HepG2 (cell line): ENCODE results near the gene CALHM5. TPM values are rescaled to one million over a fixed set of nuclear protein-coding genes. Genes with fewer than 3 reads are reported as not detected.

ENCODE experiments used
- ATAC-seq: fragments of 200-7000 bp; cut with Tn5 transposase; 3 replicates; pipeline ENCODE4 v1.9.1; 2020; ENCODE audit warnings: mild to moderate bottlenecking, moderate library complexity
- BruUV-seq: library from RNA; stranded (reverse); fragments of 400-500 nt; replicated peaks from 2 replicates; lab custom pipeline; 2021; lab: Mats Ljungman, UMichigan
- CTCF ChIA-PET: fragments of 300-600 bp; formaldehyde crosslinking; extraction: SDS; loops from one replicate; lab custom pipeline; 2021; ENCODE audit warnings: low total read pairs, inconsistent platforms, low intra/inter-chr PET ratio; lab: Yijun Ruan, JAX
- POLR2A ChIA-PET: fragments of 350-600 bp; sonication (Branson Sonifier 250); formaldehyde crosslinking; loops from one replicate; lab custom pipeline; 2020; ENCODE audit warnings: antibody characterized with exemption, inconsistent platforms; lab: Yijun Ruan, JAX
- DNase-seq: peaks from one replicate; pipeline ENCODE4 v3.0.0-alpha.2; 2015; ENCODE audit warnings: low spot score
- FAIRE-seq: peaks from 3 replicates; lab custom pipeline; 2011; peaks lifted over from hg19 to GRCh38; lab: Jason Lieb, UNC
- H2AFZ ChIP-seq: one replicate; pipeline ENCODE4 v1.6.1; 2011; ENCODE audit warnings: low read length, inconsistent platforms
- H3K27ac ChIP-seq: fragments of 300-600 bp; 3 replicates; pipeline ENCODE4 v1.8.0; 2011; ENCODE audit warnings: mixed run types, mild to moderate bottlenecking, mixed read lengths, low read length, inconsistent platforms; ENCODE audit not compliant: insufficient read depth; ENCODE audit errors: extremely low read length
- H3K27me3 ChIP-seq, 2 experiments: fragments of 200-600 bp in 1 of 2; 2 replicates in 1 of 2; 3 replicates in 1 of 2; pipeline versions ENCODE4 v1.6.0 to v1.8.0; 2011; ENCODE audit warnings: low read length in 2 of 2, mild to moderate bottlenecking in 2 of 2, moderate library complexity in 2 of 2, inconsistent platforms in 1 of 2; ENCODE audit not compliant: insufficient read depth in 2 of 2, control insufficient read depth in 1 of 2
- H3K36me3 ChIP-seq, 2 experiments: fragments of 200-600 bp in 1 of 2; replicated peaks in 1 of 2; 2 replicates in 1 of 2; 3 replicates in 1 of 2; pipeline versions ENCODE4 v1.5.1 to v1.8.0; 2011; ENCODE audit warnings: low read length in 2 of 2, inconsistent platforms in 1 of 2; ENCODE audit not compliant: insufficient read depth in 2 of 2, control insufficient read depth in 1 of 2
- H3K4me1 ChIP-seq: 2 replicates; pipeline ENCODE4 v1.5.1; 2012; ENCODE audit warnings: low read length, inconsistent platforms; ENCODE audit not compliant: insufficient read depth
- H3K4me2 ChIP-seq: 2 replicates; pipeline ENCODE4 v1.6.0; 2011; ENCODE audit warnings: low read depth, low read length, inconsistent platforms
- H3K4me3 ChIP-seq, 3 experiments: fragments of 200-600 bp in 1 of 3; sonication (generic), shearing (Covaris generic) in 1 of 3; replicated peaks in 1 of 3; 2 replicates each; pipeline ENCODE4 v1.5.1; 2011 to 2016; ENCODE audit warnings: low read length in 3 of 3, inconsistent platforms in 2 of 3, low read depth in 2 of 3, mild to moderate bottlenecking in 2 of 3, control low read depth in 1 of 3, mixed read lengths in 1 of 3; ENCODE audit not compliant: insufficient read depth in 1 of 3
- H3K79me2 ChIP-seq: one replicate; pipeline ENCODE4 v1.6.1; 2011; ENCODE audit warnings: low read length, inconsistent platforms; ENCODE audit not compliant: insufficient read depth
- H3K9ac ChIP-seq: 2 replicates; pipeline ENCODE4 v1.6.0; 2011; ENCODE audit warnings: mild to moderate bottlenecking, low read depth, low read length, inconsistent platforms; ENCODE audit not compliant: insufficient read depth
- H3K9me3 ChIP-seq: 2 replicates; pipeline ENCODE4 v1.5.1; 2012; ENCODE audit warnings: mild to moderate bottlenecking, low read length
- H4K20me1 ChIP-seq: 2 replicates; pipeline ENCODE4 v1.6.0; 2011; ENCODE audit warnings: inconsistent platforms, mild to moderate bottlenecking, low read length, moderate library complexity; ENCODE audit not compliant: insufficient read depth
- CREB3 ChIP-seq: sonication (generic); formaldehyde crosslinking; IDR thresholded peaks from 2 replicates; pipeline ENCODE4 v1.5.0; 2020; ENCODE audit warnings: missing genetic modification reagents
- EZH2 ChIP-seq: conservative IDR thresholded peaks from 2 replicates; pipeline ENCODE4 v1.6.1; 2012; ENCODE audit warnings: mild to moderate bottlenecking, low read depth, low read length, moderate library complexity
- FOSL2 ChIP-seq: sonication (generic); formaldehyde crosslinking; IDR thresholded peaks from 2 replicates; pipeline ENCODE4 v1.4.0; 2020; ENCODE audit warnings: missing genetic modification reagents
- FOXO1 ChIP-seq: sonication (generic); formaldehyde crosslinking; IDR thresholded peaks from 2 replicates; pipeline ENCODE4 v1.4.0; 2020; ENCODE audit warnings: missing genetic modification reagents
- MIXL1 ChIP-seq: IDR thresholded peaks from 2 replicates; pipeline ENCODE4 v1.6.1; 2016
- MNT ChIP-seq: fragments of 450-650 bp; IDR thresholded peaks from 2 replicates; pipeline ENCODE4 v1.6.1; 2016
- ONECUT2 ChIP-seq: sonication (generic); formaldehyde crosslinking; IDR thresholded peaks from 2 replicates; pipeline ENCODE4 v1.4.0; 2020; ENCODE audit warnings: missing genetic modification reagents
- RBM39 ChIP-seq: fragments of 200-400 bp; formaldehyde crosslinking; IDR thresholded peaks from one replicate; pipeline ENCODE4 v1.6.1; 2018; ENCODE audit warnings: antibody characterized with exemption, mild to moderate bottlenecking, low read depth, low read length; ENCODE audit not compliant: poor library complexity, severe bottlenecking
- SOX6 ChIP-seq, 2 experiments: fragments of 450-650 bp in 1 of 2; sonication (generic) in 1 of 2; formaldehyde crosslinking in 1 of 2; IDR thresholded peaks; 2 replicates each; pipeline versions ENCODE4 v1.4.0 to v1.6.1; 2017 to 2020; ENCODE audit warnings: antibody characterized with exemption in 1 of 2, mild to moderate bottlenecking in 1 of 2, missing genetic modification reagents in 1 of 2
- TAF1 ChIP-seq: sonication (generic); formaldehyde crosslinking; IDR thresholded peaks from 2 replicates; pipeline ENCODE4 v1.4.0; 2020; ENCODE audit warnings: missing genetic modification reagents
- ZC3H4 ChIP-seq: sonication (generic); formaldehyde crosslinking; IDR thresholded peaks from 2 replicates; pipeline ENCODE4 v1.4.0; 2020; ENCODE audit warnings: missing genetic modification reagents, borderline replicate concordance
- ZNF770 ChIP-seq: sonication (generic); formaldehyde crosslinking; IDR thresholded peaks from 2 replicates; pipeline ENCODE4 v1.5.0; 2020; ENCODE audit warnings: mild to moderate bottlenecking, missing genetic modification reagents
- ZNF780A ChIP-seq: sonication (generic); formaldehyde crosslinking; IDR thresholded peaks from 2 replicates; pipeline ENCODE4 v1.8.0; 2022; ENCODE audit warnings: mild to moderate bottlenecking, missing genetic modification reagents, moderate library complexity
- WGBS: methylation state at CpG from one replicate; pipeline ENCODE4 v1.1.6; 2017; ENCODE audit warnings: low lambda C conversion rate; 5-methylcytosine and 5-hydroxymethylcytosine counted together
- in situ Hi-C: cut with HindIII; loops from 2 replicates; pipeline ENCODE4 v1.10.0; 2017; ENCODE audit warnings: low pct_unique_long_range_greater_than_20kb; ENCODE audit not compliant: extremely low pct_ligation_motif_present
- intact Hi-C: fragments of 100-400 bp; cut with micrococcal nuclease; formaldehyde crosslinking; loops from one replicate; pipeline ENCODE4 v1.10.0; 2022; ENCODE audit not compliant: unreplicated experiment
- polyA plus RNA-seq, 8 experiments: library from polyadenylated mRNA; depleted of rRNA in 3 of 8; stranded (reverse) in 7 of 8; unstranded in 1 of 8; fragments of >200 nt; fragmentation: Illumina TruSeq in 4 of 8; extraction: Trizol in 4 of 8; gene quantifications; 2 replicates each; pipeline versions ENCODE4 v1.2.1 to v1.2.3, GENCODE V29; 2011 to 2016; ENCODE audit warnings: low read depth in 4 of 8, missing spikeins in 1 of 8, mixed read lengths in 1 of 8; ENCODE audit not compliant: insufficient read depth in 1 of 8
- total RNA-seq, 5 experiments: library from RNA; depleted of rRNA; stranded (reverse); fragments of >200 nt; fragmentation: Illumina TruSeq; extraction: Trizol; gene quantifications; 2 replicates each; pipeline ENCODE4 v1.2.3, GENCODE V29; 2016; ENCODE audit warnings: low read depth in 1 of 5
- TF ChIP-seq, protein P1 (sequence below): sonication (generic); formaldehyde crosslinking; IDR thresholded peaks from 2 replicates; pipeline ENCODE4 v1.8.0; 2022; ENCODE audit warnings: mild to moderate bottlenecking, missing genetic modification reagents, moderate library complexity
- TF ChIP-seq, protein P2 (sequence below): sonication (generic); formaldehyde crosslinking; IDR thresholded peaks from 2 replicates; pipeline ENCODE4 v1.5.1; 2020; ENCODE audit warnings: missing genetic modification reagents, mild to moderate bottlenecking, borderline replicate concordance

The CALHM5 gene
- total and polyA plus RNA-seq, 2 of the 13 experiments (the other 11 are each of a cell fraction or from before 2014, with no cell fraction given) = not detected

DNA sequence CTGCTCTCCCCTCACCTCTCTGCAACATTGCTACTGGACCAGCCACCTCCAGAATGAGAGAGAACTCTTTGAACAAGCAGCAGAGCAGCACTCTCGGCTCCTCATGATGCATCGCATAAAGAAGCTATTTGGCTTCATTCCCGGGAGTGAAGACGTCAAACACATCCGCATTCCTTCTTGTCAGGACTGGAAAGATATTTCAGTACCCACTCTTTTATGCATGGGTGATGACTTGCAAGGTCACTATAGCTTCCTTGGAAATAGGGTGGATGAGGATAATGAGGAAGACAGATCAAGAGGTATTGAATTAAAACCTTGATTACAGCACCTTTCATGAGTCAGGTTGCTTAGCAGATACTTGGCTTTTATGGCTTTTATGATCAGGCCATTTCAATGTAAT, 46.5 kb downstream of the CALHM5 start:
- 11% methylated on average over 5 of the region's 5 CpGs for WGBS
- Histone ChIP-seq H3K27ac (no peak overlapping the region), H3K4me1 (peaks cover 14% of the 10 kb centered on the region), H3K9ac (no peak overlapping the region), H2AFZ (no peak overlapping the region), H3K4me3 (no peak overlapping the region), H3K79me2 (no peaks in the 10 kb centered on the region), H4K20me1 (no peaks in the 10 kb centered on the region)
- CTCF ChIA-PET = no interaction called here
- no peak for ATAC-seq
- POLR2A ChIA-PET = no interaction called here
- TF ChIP-seq, protein P1, sequence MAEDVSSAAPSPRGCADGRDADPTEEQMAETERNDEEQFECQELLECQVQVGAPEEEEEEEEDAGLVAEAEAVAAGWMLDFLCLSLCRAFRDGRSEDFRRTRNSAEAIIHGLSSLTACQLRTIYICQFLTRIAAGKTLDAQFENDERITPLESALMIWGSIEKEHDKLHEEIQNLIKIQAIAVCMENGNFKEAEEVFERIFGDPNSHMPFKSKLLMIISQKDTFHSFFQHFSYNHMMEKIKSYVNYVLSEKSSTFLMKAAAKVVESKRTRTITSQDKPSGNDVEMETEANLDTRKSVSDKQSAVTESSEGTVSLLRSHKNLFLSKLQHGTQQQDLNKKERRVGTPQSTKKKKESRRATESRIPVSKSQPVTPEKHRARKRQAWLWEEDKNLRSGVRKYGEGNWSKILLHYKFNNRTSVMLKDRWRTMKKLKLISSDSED (CRISPR knock-in tag) = no peak
- TF ChIP-seq ZC3H4 (CRISPR knock-in tag) (no peak), ZNF770 (CRISPR knock-in tag) (no peak), EZH2 (no peak), FOSL2 (no peak), ONECUT2 (CRISPR knock-in tag) (no peak), FOXO1 (CRISPR knock-in tag) (no peak), MNT (no peak), MIXL1 (CRISPR knock-in tag) (no peak), SOX6 (IDR thresholded peaks at IDR 0.05) (no peak), SOX6 (CRISPR knock-in tag; IDR thresholded peaks at IDR 0.05) (no peak), TAF1 (no peak), CREB3 (no peak), RBM39 (no peak), ZNF780A (no peak)
- TF ChIP-seq, protein P2, sequence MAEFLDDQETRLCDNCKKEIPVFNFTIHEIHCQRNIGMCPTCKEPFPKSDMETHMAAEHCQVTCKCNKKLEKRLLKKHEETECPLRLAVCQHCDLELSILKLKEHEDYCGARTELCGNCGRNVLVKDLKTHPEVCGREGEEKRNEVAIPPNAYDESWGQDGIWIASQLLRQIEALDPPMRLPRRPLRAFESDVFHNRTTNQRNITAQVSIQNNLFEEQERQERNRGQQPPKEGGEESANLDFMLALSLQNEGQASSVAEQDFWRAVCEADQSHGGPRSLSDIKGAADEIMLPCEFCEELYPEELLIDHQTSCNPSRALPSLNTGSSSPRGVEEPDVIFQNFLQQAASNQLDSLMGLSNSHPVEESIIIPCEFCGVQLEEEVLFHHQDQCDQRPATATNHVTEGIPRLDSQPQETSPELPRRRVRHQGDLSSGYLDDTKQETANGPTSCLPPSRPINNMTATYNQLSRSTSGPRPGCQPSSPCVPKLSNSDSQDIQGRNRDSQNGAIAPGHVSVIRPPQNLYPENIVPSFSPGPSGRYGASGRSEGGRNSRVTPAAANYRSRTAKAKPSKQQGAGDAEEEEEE (CRISPR knock-in tag) = no peak
- TF ChIP-seq, all 625 proteins: peak for 0
- FAIRE-seq (no peak), DNase-seq (peak; percentile 22)
- Histone ChIP-seq H3K36me3 (no peaks in the 10 kb centered on the region), H3K4me2 (no peak overlapping the region), H3K9me3 (no peaks in the 10 kb centered on the region), H3K27me3 (peaks cover 0 to 5% of the 10 kb centered on the region in 2 experiments; a peak in 3 of 5 replicates)
- in situ Hi-C loops = no loop called here
- intact Hi-C loops = no loop called here
- BruUV-seq = no TSS peak
